Endothelial cell of umbilical vein (primary cell): ENCODE measurements around the gene OLFML2A. TPM values are rescaled to one million over a fixed set of nuclear protein-coding genes. Genes with fewer than 3 reads are reported as not detected.

ENCODE experiments used
- BruUV-seq: library from RNA; stranded (reverse); fragments of 400-500 nt; replicated peaks from 2 replicates; lab custom pipeline; 2021; lab: Mats Ljungman, UMichigan
- CTCF ChIA-PET: fragments of 300-600, 350-600 bp; sonication (Branson Sonifier 250); formaldehyde crosslinking; loops from one replicate; lab custom pipeline; 2021; ENCODE audit warnings: antibody characterized with exemption, inconsistent platforms; lab: Charles Lee
- POLR2A ChIA-PET: fragments of 300-600, 350-600 bp; sonication (Branson Sonifier 250); formaldehyde crosslinking; loops from one replicate; lab custom pipeline; 2021; ENCODE audit warnings: antibody characterized with exemption, inconsistent platforms; lab: Charles Lee
- DNase-seq: peaks from one replicate; pipeline ENCODE4 v3.0.0-alpha.2; 2011; ENCODE audit warnings: low read depth, low spot score
- FAIRE-seq: peaks from 2 replicates; lab custom pipeline; 2011; peaks lifted over from hg19 to GRCh38; lab: Jason Lieb, UNC
- H2AFZ ChIP-seq: 2 replicates; pipeline ENCODE4 v1.6.0; 2012; ENCODE audit warnings: low read depth, low read length, control low read depth, inconsistent platforms
- H3K27ac ChIP-seq: 2 replicates; pipeline ENCODE4 v1.5.1; 2011; ENCODE audit warnings: low read depth, mild to moderate bottlenecking, control low read depth, low read length, moderate library complexity; ENCODE audit not compliant: insufficient read depth
- H3K27me3 ChIP-seq, 2 experiments: 2 replicates each; pipeline versions ENCODE4 v1.6.0 to v1.6.1; 2011; ENCODE audit warnings: low read length in 2 of 2, mixed read lengths in 1 of 2; ENCODE audit not compliant: control insufficient read depth in 2 of 2, insufficient read depth in 2 of 2
- H3K36me3 ChIP-seq, 2 experiments: 2 replicates in 1 of 2; 3 replicates in 1 of 2; pipeline ENCODE4 v1.5.1; 2011; ENCODE audit warnings: low read length in 2 of 2, mild to moderate bottlenecking in 1 of 2, moderate library complexity in 1 of 2; ENCODE audit not compliant: control insufficient read depth in 2 of 2, insufficient read depth in 2 of 2; ENCODE audit errors: extremely low read depth in 1 of 2
- H3K4me1 ChIP-seq: 3 replicates; pipeline ENCODE4 v1.5.1; 2011; ENCODE audit warnings: mild to moderate bottlenecking, low read length; ENCODE audit not compliant: control insufficient read depth, insufficient read depth; ENCODE audit errors: extremely low read depth
- H3K4me2 ChIP-seq: 2 replicates; pipeline ENCODE4 v1.6.1; 2011; ENCODE audit warnings: low read length, control low read depth, mixed read lengths; ENCODE audit not compliant: insufficient read depth
- H3K4me3 ChIP-seq, 3 experiments: fragments of 200-600 bp in 1 of 3; sonication (generic), shearing (Covaris generic) in 1 of 3; replicated peaks in 1 of 3; 2 replicates each; pipeline ENCODE4 v1.5.1; 2011 to 2016; ENCODE audit warnings: control low read depth in 3 of 3, low read length in 3 of 3, mild to moderate bottlenecking in 2 of 3, inconsistent platforms in 1 of 3, low read depth in 1 of 3, moderate library complexity in 1 of 3; ENCODE audit not compliant: insufficient read depth in 1 of 3
- H3K79me2 ChIP-seq: 2 replicates; pipeline ENCODE4 v1.6.0; 2012; ENCODE audit warnings: low read length, inconsistent platforms; ENCODE audit not compliant: control insufficient read depth, insufficient read depth
- H3K9ac ChIP-seq: replicated peaks from 2 replicates; pipeline ENCODE3; 2011; ENCODE audit warnings: low read length, control low read depth; ENCODE audit not compliant: insufficient read depth; ENCODE audit errors: extremely low read depth
- H3K9me1 ChIP-seq: replicated peaks from 3 replicates; pipeline ENCODE4 v1.6.0; 2011; ENCODE audit warnings: mild to moderate bottlenecking, low read length; ENCODE audit not compliant: control insufficient read depth, insufficient read depth; ENCODE audit errors: extremely low read depth
- H3K9me3 ChIP-seq: replicated peaks from 2 replicates; pipeline ENCODE4 v1.5.1; 2012; ENCODE audit warnings: low read length, inconsistent platforms; ENCODE audit not compliant: control insufficient read depth, insufficient read depth
- H4K20me1 ChIP-seq: replicated peaks from 2 replicates; pipeline ENCODE3; 2011; ENCODE audit warnings: mild to moderate bottlenecking, low read length; ENCODE audit not compliant: control insufficient read depth, insufficient read depth; ENCODE audit errors: extremely low read depth
- CTCF ChIP-seq, 2 donors: IDR thresholded peaks; 1 replicate in 1 of 2; 2 replicates in 1 of 2; pipeline ENCODE4 v1.5.1; 2011; ENCODE audit warnings: low read length in 2 of 2, mild to moderate bottlenecking in 2 of 2, moderate library complexity in 2 of 2, control low read depth in 1 of 2, inconsistent platforms in 1 of 2, low read depth in 1 of 2; ENCODE audit not compliant: insufficient read depth in 1 of 2; ENCODE audit errors: extremely low read depth in 1 of 2
- EZH2 ChIP-seq: IDR thresholded peaks from 2 replicates; pipeline ENCODE4 v1.6.1; 2012; ENCODE audit warnings: borderline replicate concordance, low read depth, mild to moderate bottlenecking, moderate library complexity, low read length, inconsistent platforms; ENCODE audit not compliant: severe bottlenecking
- FOS ChIP-seq: IDR thresholded peaks from 2 replicates; pipeline ENCODE4 v1.6.1; 2011; ENCODE audit warnings: mild to moderate bottlenecking, low read length, moderate library complexity, borderline replicate concordance; ENCODE audit not compliant: insufficient read depth
- GATA2 ChIP-seq: IDR thresholded peaks from 2 replicates; pipeline ENCODE4 v1.7.0; 2011; ENCODE audit warnings: low read depth, mild to moderate bottlenecking, moderate library complexity, mixed read lengths, low read length; ENCODE audit not compliant: insufficient read length, insufficient read depth
- JUN ChIP-seq: IDR thresholded peaks from 2 replicates; pipeline ENCODE4 v1.6.1; 2011; ENCODE audit warnings: borderline replicate concordance, low read depth; ENCODE audit not compliant: insufficient read length, insufficient read depth
- MAX ChIP-seq: IDR thresholded peaks from 2 replicates; pipeline ENCODE4 v1.6.1; 2011; ENCODE audit not compliant: insufficient read depth, insufficient read length
- MYC ChIP-seq: IDR thresholded peaks from one replicate; pipeline ENCODE4 v1.6.1; 2011; ENCODE audit warnings: mild to moderate bottlenecking, low read depth, low read length
- POLR2A ChIP-seq: IDR thresholded peaks from 2 replicates; pipeline ENCODE4 v1.6.1; 2012; ENCODE audit warnings: low read depth, mild to moderate bottlenecking, control low read depth, low read length
- POLR2AphosphoS5 ChIP-seq: IDR thresholded peaks from 2 replicates; pipeline ENCODE4 v1.6.1; 2012; ENCODE audit warnings: low read depth, mild to moderate bottlenecking, control low read depth, low read length, moderate library complexity; ENCODE audit not compliant: insufficient read depth
- dilution Hi-C: fragments of 300-500 bp; cut with MboI; formaldehyde crosslinking; loops from one replicate; pipeline ENCODE4 v1.15.0; 2019; ENCODE audit warnings: low sequenced_read_pairs; ENCODE audit not compliant: extremely low pct_ligation_motif_present
- intact Hi-C: fragments of 100-400 bp; cut with micrococcal nuclease; formaldehyde crosslinking; loops from one replicate; pipeline ENCODE4 v1.10.0; 2022
- polyA plus RNA-seq, 4 experiments: library from polyadenylated mRNA; depleted of rRNA in 3 of 4; stranded (reverse) in 3 of 4; unstranded in 1 of 4; fragments of >200 nt; gene quantifications; 2 replicates each; pipeline versions ENCODE4 v1.2.1 to v1.2.3, GENCODE V29; 2011 to 2012; ENCODE audit warnings: missing spikeins in 1 of 4
- total RNA-seq: library from RNA; stranded (reverse); gene quantifications from 2 replicates; pipeline ENCODE4 v1.2.3, GENCODE V29; 2021

OLFML2A gene
- total and polyA plus RNA-seq, 2 donors (not counting 3 experiments of a cell fraction or from before 2014, with no cell fraction given): 0.92 to 1.1 TPM

DNA sequence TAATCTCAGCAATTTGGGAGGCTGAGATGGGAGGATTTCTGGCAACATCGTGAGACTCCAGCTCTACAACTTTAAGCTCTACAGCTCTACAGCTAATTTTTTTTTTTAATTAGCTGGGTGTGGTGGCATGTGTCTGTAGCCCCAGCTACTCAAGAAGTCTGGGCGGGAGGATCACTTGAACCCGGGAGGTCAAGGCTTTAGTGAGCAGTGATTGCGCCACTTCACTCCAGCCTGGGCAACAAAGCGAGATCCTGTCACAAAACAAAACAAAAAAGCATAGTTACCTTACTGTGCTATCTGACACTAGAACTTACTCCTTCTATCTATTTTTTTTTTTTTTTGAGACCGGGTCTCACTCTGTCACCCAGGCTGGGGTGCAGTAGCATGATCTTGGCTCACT lies 70.0 kb downstream of the OLFML2A start:
- POLR2A ChIA-PET: no interaction called here
- FAIRE-seq: no peak
- CTCF ChIA-PET: interaction anchor here (0.7 to 15.1 kb wide), 2 partner anchors 40 to 72 kb away, joined by 3 to 967 read pairs; partner anchors contain the start of genes NR6A1 and OLFML2A

More for the DNA sequence above, 70.0 kb downstream of the OLFML2A start:
- Histone ChIP-seq H3K27me3 (peaks cover 0 to 2% of the 10 kb centered on the region in 2 experiments), H3K9me1 (no peaks in the 10 kb centered on the region), H3K4me1 (no peaks in the 10 kb centered on the region), H3K36me3 (no peaks in the 10 kb centered on the region), H3K27ac (no peak overlapping the region), H3K9ac (no peak overlapping the region), H3K4me3 (no peak overlapping the region), H4K20me1 (no peaks in the 10 kb centered on the region), H3K79me2 (no peaks in the 10 kb centered on the region), H3K4me2 (no peak overlapping the region), H3K9me3 (no peaks in the 10 kb centered on the region), H2AFZ (no peak overlapping the region)
- dilution Hi-C loops: no loop called here
- intact Hi-C loops: no loop called here
- no peak for TF ChIP-seq FOS
- no peak for TF ChIP-seq EZH2
- no peak for TF ChIP-seq GATA2
- TF ChIP-seq POLR2AphosphoS5: no peak
- no peak for TF ChIP-seq CTCF (IDR thresholded peaks at IDR 0.05; ENCODE audit: extremely low read depth in 1 of 2, insufficient read depth in 1 of 2, low read depth in 1 of 2, low read length in 2 of 2)
- TF ChIP-seq MYC: no peak
- TF ChIP-seq POLR2A: no peak
- no peak for TF ChIP-seq JUN
- no peak for TF ChIP-seq MAX
- no peak for DNase-seq
- BruUV-seq: no TSS peak
